Measurements from ENCODE around the gene MSMO1. TPM values are rescaled to one million over a fixed set of nuclear protein-coding genes. Genes with fewer than 3 reads are reported as not detected.

The MSMO1 gene
- total RNA-seq, 1 experiment from 2014 or later: 72.9 TPM

DNA sequence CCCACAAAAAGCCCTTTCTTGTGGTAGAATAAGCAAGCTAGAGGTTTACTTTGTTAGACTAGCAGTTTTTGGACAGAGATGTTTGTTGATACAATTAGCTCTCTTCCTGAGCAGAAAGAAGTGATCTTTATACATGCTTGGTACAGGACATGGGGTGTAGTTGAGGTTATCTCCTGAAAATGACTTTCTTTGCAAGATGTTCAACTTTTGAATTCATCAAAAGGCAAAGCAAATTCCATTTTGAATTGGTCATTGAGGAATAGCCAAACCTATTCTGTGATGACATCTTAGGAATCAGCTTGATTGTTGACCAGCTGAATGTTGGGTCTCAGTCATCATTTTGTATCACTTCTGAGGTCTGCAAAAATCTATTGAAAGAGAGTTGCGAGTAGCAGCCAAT is 55.2 kb downstream of the MSMO1 start (continued):
- TF ChIP-seq ZNF512 (CRISPR knock-in tag; IDR thresholded peaks at IDR 0.05; ENCODE audit: borderline replicate concordance) (no peak), ZNF423 (CRISPR knock-in tag; IDR thresholded peaks at IDR 0.05) (no peak), ERG (CRISPR knock-in tag; IDR thresholded peaks at IDR 0.05) (no peak)

DNA sequence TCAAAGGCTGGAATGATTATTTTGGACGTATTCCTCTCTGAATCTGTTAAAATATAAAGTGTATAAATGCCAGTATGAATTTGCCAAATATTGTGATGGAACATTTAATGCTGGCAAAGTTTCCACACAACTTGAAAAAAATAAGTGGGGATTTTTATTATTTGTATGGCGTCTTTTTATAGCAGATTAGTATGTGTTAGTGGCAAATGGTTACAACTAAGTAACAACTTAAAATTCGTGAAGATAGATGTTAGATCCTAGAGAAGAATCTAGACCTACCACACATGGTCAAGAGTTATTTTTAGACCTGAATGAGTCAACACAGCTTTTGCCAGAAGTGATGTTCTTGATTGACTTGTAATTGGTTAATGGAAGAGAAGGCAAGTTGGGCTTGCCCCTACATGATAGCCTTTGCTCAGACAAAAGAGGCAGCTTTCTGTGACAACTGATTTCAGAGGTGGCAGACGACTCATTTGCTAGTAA is 56.2 kb downstream of the MSMO1 start:
- Mint-ChIP-seq H3K9me3 (no peaks in the 10 kb centered on the region), H3K36me3 (no peaks in the 10 kb centered on the region), H3K27me3 (ENCODE audit: low read depth) (peaks cover 15% of the 10 kb centered on the region), H3K4me1 (peaks cover 32% of the 10 kb centered on the region), H3K27ac (no peak overlapping the region), H3K4me3 (no peak overlapping the region)
- no peak for ATAC-seq
- POLR2A ChIA-PET: no interaction called here
- no peak for DNase-seq (ENCODE audit: low spot score)
- TF ChIP-seq TEAD4 (CRISPR knock-in tag; IDR thresholded peaks at IDR 0.05): no peak
- no peak for TF ChIP-seq TP53 (CRISPR knock-in tag; IDR thresholded peaks at IDR 0.05)
- TF ChIP-seq CREM (CRISPR knock-in tag; IDR thresholded peaks at IDR 0.05): no peak
- no peak for TF ChIP-seq ZNF532 (CRISPR knock-in tag; IDR thresholded peaks at IDR 0.05; ENCODE audit: borderline replicate concordance)
- TF ChIP-seq CDX4 (CRISPR knock-in tag; IDR thresholded peaks at IDR 0.05; ENCODE audit: borderline replicate concordance): no peak
- TF ChIP-seq, protein P1, sequence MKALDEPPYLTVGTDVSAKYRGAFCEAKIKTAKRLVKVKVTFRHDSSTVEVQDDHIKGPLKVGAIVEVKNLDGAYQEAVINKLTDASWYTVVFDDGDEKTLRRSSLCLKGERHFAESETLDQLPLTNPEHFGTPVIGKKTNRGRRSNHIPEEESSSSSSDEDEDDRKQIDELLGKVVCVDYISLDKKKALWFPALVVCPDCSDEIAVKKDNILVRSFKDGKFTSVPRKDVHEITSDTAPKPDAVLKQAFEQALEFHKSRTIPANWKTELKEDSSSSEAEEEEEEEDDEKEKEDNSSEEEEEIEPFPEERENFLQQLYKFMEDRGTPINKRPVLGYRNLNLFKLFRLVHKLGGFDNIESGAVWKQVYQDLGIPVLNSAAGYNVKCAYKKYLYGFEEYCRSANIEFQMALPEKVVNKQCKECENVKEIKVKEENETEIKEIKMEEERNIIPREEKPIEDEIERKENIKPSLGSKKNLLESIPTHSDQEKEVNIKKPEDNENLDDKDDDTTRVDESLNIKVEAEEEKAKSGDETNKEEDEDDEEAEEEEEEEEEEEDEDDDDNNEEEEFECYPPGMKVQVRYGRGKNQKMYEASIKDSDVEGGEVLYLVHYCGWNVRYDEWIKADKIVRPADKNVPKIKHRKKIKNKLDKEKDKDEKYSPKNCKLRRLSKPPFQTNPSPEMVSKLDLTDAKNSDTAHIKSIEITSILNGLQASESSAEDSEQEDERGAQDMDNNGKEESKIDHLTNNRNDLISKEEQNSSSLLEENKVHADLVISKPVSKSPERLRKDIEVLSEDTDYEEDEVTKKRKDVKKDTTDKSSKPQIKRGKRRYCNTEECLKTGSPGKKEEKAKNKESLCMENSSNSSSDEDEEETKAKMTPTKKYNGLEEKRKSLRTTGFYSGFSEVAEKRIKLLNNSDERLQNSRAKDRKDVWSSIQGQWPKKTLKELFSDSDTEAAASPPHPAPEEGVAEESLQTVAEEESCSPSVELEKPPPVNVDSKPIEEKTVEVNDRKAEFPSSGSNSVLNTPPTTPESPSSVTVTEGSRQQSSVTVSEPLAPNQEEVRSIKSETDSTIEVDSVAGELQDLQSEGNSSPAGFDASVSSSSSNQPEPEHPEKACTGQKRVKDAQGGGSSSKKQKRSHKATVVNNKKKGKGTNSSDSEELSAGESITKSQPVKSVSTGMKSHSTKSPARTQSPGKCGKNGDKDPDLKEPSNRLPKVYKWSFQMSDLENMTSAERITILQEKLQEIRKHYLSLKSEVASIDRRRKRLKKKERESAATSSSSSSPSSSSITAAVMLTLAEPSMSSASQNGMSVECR (CRISPR knock-in tag; IDR thresholded peaks at IDR 0.05; ENCODE audit: borderline replicate concordance): no peak
- CTCF ChIA-PET: interaction anchor here (0.9 to 2.5 kb wide), 10 partner anchors 12 to 287 kb away, joined by 3 to 11 read pairs (median 3); partner anchors contain the start of gene TMEM192

DNA sequence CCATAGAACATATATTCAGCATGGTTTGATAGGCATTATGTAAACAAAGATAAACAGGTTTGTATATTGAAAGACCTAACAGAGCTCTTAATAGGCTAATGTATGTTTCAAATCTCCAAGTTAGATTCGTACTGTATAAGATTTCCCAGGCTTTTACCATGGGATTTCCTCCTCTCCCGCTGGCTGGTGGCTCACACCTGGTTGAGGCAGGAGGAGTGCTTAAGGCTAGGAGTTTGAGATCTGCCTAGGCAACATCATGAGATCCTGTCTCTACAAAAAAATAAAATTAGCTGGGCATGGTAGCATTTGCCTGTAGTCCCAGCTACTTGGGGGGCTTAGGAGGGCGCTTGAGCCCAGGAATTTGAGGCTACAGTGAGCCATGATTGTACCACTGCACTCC is 56.7 kb downstream of the MSMO1 start:
- no peak for ATAC-seq
- Mint-ChIP-seq H3K27ac (no peak overlapping the region), H3K27me3 (ENCODE audit: low read depth) (peaks cover 11% of the 10 kb centered on the region), H3K9me3 (no peaks in the 10 kb centered on the region), H3K4me3 (no peak overlapping the region), H3K4me1 (peaks cover 32% of the 10 kb centered on the region), H3K36me3 (no peaks in the 10 kb centered on the region)
- ChIA-PET POLR2A (no interaction called here), CTCF (interaction anchor here (0.9 to 2.5 kb wide), 19 partner anchors 11 to 287 kb away, joined by 3 to 11 read pairs (median 3); no protein-coding TSS in a partner anchor)
- DNase-seq (ENCODE audit: low spot score): no peak
- TF ChIP-seq GTF2I (CRISPR knock-in tag; conservative IDR thresholded peaks at IDR 0.05) (no peak), ZNF512 (CRISPR knock-in tag; IDR thresholded peaks at IDR 0.05; ENCODE audit: borderline replicate concordance) (no peak), SMAD4 (CRISPR knock-in tag; IDR thresholded peaks at IDR 0.05) (no peak), FOXK1 (CRISPR knock-in tag; IDR thresholded peaks at IDR 0.05) (no peak), HMGA2 (CRISPR knock-in tag; IDR thresholded peaks at IDR 0.05) (no peak), JAZF1 (CRISPR knock-in tag; IDR thresholded peaks at IDR 0.05) (no peak), MAX (CRISPR knock-in tag; IDR thresholded peaks at IDR 0.05) (no peak)
- TF ChIP-seq, protein P2, sequence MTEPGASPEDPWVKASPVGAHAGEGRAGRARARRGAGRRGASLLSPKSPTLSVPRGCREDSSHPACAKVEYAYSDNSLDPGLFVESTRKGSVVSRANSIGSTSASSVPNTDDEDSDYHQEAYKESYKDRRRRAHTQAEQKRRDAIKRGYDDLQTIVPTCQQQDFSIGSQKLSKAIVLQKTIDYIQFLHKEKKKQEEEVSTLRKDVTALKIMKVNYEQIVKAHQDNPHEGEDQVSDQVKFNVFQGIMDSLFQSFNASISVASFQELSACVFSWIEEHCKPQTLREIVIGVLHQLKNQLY (CRISPR knock-in tag; IDR thresholded peaks at IDR 0.05): no peak

Data from WTC11 (cell line).